HG02981 (cell line): ENCODE results near the gene ZBTB42.

Experiments
- ATAC-seq: cut with Tn5 transposase; IDR thresholded peaks from one replicate; pipeline ENCODE4 v1.9.1; 2021; ENCODE audit warnings: mild to moderate bottlenecking, moderate library complexity; ENCODE audit not compliant: unreplicated experiment

Gene ZBTB42

GRCh38 chr14:104800771-104801519, at the start of gene ZBTB42:
Gene ZBTB42, plus strand, starts transcription at chr14:104801101. Its CDS starts 97 bp downstream, at chr14:104801198.
- peak; percentile 40 for ATAC-seq

GRCh38 chr14:104751539-104752422, 49.1 kb upstream of the ZBTB42 start:
- ATAC-seq: no peak

DNA sequence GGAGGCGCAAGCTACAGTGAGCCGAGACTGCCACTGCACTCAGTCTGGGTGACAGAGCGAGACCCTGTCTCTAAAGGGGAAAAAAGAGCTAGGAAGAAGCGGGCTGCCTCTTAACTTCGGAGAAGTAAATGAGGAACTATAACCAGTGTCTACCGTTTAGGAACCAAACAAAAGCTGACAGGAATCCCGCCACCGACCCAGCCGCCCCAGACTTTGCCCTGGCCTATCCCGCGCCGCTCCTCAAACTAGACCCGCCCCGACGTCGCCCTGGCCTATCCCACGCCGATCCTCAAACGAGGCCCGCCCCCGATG, 48.5 kb upstream of the ZBTB42 start:
- no peak for ATAC-seq

DNA sequence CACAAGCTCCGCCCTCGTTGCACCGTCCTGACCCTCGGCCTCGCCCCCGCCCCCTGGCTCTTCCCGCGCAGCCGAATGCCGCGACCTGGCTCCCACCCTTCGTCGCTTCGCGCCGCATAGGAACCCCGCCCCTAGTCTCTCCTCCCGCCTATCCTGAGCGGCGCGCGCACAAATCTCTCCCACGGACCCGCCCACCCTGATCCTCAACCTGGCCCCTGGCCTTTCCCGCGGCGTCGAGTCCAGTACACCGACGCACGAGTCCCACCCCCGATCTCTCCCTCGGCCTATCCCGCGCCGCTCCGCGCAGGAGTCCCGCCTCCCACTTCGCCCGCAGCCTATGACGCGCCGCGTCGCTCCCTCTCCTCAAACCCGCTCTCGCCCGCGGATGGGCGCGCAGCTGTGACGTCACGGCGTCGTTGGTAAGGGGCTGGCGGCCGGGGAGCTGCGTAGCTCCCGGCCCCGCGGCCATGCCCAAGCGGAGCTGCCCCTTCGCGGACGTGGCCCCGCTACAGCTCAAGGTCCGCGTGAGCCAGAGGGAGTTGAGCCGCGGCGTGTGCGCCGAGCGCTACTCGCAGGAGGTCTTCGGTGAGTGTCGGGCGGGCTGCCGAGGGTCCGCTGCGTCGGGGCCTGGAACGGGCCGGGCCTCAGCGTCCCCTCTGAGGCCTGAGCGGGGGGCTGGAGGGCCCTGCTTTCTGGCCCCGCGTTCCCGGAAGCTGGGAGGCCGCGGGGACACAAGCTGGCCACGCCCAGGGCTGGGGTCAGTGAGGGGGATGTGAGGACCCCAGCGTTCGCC, 48.0 kb upstream of the ZBTB42 start, which contains the start of gene SIVA1:
SIVA1 (plus strand) TSS at position 413 of the 793 bp plus-strand sequence; CDS start at position 468, 55 bp downstream.
- peak; percentile 86 for ATAC-seq

GRCh38 chr14:104753528-104754212, 47.2 kb upstream of the ZBTB42 start:
- no peak for ATAC-seq

- ATAC-seq: no peak
These were observed 46.6 kb upstream of the ZBTB42 start for GRCh38 chr14:104754213-104754851.

GRCh38 chr14:104755621-104756020, 45.3 kb upstream of the ZBTB42 start:
- no peak for ATAC-seq

- ATAC-seq: no peak
These were observed 44.2 kb upstream of the ZBTB42 start for GRCh38 chr14:104756477-104757237.

GRCh38 chr14:104757238-104757585, 43.7 kb upstream of the ZBTB42 start:
- ATAC-seq: no peak

- ATAC-seq: no peak
These were observed 43.1 kb upstream of the ZBTB42 start for GRCh38 chr14:104757681-104758392.

DNA sequence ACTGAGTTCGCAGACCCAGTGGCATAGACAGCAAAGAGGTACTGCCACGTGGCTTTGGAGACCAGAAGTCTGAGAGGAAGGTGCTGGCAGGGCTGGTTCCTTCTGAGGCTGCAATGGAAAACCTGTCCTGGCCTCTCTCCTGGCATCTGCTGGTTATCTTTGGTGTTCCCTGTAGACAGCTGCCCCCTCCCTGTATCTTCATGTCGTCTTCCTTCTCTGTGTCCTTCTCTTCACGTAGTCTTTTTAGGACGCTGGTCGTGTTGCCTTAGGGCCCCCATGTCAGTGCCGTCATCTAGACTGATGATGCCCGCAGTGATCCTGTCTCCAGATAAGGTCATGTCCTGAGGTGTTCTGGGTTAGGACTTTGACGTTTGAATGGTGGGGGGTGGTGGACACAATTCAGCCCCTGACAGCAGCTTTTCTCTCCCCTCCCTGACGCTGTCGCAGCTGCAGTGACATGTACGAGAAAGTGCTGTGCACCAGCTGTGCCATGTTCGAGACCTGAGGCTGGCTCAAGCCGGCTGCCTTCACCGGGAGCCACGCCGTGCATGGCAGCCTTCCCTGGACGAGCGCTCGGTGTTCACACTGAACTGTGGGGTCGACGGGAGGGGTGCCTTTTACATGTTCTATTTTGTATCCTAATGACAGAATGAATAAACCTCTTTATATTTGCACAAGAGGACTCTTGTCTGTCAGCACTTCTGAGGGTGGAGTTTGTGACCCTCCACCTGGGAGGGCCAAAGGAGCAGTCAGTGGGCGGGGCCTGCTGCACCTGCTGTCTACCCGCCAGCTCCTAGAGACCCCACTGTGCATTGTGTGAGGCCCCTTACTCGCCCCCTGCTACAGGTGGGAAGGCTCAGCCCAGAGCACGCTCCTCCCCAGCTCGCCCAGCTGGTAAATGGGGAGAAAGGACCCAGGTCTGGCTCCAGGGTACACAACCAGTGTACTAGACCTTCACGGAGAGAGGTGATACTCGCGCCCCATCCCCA, 41.6 kb upstream of the ZBTB42 start:
- ATAC-seq: no peak

DNA sequence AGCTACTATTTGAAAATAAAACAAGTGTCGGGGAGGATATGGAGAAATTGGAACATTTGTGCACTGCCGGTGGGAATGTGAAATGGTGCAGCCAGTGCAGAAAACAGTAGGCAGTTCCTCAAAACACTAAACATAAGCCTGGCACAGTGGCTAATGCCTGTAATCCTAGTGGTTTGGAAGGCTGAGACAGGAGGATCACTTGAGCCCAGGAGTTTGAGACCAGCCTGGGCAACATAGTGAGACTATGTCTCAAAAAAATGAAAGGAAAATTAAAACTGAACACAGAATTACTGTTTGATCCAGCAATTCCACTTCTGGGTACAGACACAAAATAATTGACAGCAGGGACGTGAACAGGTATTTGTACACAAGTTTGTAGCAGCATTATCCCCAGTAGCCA, 35.4 kb upstream of the ZBTB42 start:
- no peak for ATAC-seq

DNA sequence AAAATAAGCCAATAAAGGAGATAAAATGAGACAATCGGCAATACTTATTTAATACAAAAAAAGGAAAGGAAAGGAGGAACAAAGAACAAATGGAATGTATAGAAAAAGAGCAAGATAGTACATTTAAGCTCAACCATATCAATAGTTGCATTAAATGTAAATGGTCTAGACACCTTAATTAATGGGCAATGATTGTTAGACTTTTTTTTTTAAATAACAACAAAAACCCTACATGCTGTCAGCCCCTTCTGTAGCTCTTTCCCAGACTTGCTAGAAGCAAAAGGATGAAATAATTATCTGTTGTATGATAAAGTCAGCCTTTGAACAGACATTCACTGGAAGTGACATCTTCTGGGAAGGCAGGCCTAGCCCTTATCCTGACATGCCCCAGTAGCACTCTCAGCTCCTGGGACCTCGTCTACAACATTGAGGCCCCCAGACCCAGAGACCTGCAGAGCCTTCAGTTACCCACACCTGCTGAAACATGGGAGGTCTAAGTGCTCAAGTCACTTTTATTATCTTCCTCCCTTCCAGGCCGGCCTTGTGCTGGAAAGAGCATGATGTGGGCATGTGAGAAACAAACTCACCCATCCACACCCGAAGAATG, 34.5 kb upstream of the ZBTB42 start:
- no peak for ATAC-seq

- ATAC-seq: no peak
These were observed 33.9 kb upstream of the ZBTB42 start for GRCh38 chr14:104766863-104767633.

DNA sequence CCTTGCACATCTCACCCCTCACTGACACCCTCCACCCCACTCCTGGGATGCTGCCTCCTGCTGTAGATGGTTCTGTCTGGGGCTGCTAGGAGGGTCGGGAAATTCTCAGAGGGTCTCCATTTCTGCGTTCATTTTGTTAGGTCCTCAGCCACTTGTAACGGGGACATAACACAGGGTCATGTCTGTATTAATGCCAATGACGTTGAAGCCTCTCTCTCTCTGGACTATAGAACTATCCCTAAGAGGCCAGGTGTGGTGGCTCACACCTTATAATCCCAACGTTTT, 33.3 kb upstream of the ZBTB42 start:
- ATAC-seq: no peak

DNA sequence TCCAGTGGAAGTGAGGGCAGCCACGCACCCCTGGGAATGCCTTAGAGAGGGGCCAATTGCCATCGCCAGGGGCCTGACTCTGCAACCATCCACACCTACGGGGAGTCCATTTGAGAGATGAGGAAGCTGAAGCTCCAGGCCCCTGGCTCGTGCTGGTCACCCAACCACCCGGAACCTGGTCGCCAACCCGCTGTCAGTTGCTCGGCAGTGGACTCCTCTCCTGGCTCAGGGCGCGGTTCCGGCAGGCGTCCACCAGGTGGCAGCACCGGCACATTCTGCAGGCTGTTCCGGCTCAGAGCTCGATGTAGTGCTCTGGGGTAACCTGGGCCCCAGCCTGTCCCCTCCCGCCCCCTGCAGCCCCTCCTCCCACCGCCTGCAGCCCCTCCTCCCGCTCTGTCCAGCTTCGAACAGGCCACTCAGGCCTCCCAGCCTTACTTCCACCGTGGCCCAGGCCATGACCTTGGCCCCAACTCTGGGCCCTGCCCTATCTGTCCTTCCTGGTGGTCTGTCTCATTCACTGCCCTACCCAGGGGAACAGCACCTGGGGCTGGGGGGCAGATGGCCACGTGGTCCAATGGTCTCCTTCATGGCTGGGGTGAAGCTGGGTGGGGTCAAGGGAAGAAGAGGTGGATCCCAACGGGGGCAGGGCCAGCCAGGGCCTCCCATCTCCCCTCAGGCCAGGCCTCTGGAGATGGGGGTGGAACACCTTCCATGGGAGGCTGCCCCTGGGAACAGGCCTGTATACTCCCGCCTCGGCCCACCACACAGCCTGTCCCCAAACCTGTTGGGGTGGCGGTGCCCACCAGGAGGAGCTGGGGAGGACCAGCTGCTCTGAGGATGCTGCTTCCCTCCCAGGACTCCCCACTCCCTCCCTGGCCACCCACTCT, 32.2 kb upstream of the ZBTB42 start:
- ATAC-seq: peak; percentile 75
